GM12892 (cell line): ENCODE measurements around the gene ITGB8.

Experiments
- DNase-seq: peaks from one replicate; pipeline ENCODE4 v3.0.0; 2011; ENCODE audit not compliant: insufficient read length
- FAIRE-seq: peaks from 2 replicates; lab custom pipeline; 2011; peaks lifted over from hg19 to GRCh38; lab: Jason Lieb, UNC
- POLR2A ChIP-seq: IDR thresholded peaks from 2 replicates; pipeline ENCODE4 v1.6.1; 2011; ENCODE audit warnings: low read depth, low read length, control low read depth
- POLR2AphosphoS5 ChIP-seq: IDR thresholded peaks from 2 replicates; pipeline ENCODE4 v1.6.1; 2011; ENCODE audit warnings: low read depth, low read length, control low read depth
- TAF1 ChIP-seq: IDR thresholded peaks from 2 replicates; pipeline ENCODE4 v1.6.1; 2011; ENCODE audit warnings: low read depth, mild to moderate bottlenecking, control low read depth, low read length, borderline replicate concordance

Gene ITGB8

DNA sequence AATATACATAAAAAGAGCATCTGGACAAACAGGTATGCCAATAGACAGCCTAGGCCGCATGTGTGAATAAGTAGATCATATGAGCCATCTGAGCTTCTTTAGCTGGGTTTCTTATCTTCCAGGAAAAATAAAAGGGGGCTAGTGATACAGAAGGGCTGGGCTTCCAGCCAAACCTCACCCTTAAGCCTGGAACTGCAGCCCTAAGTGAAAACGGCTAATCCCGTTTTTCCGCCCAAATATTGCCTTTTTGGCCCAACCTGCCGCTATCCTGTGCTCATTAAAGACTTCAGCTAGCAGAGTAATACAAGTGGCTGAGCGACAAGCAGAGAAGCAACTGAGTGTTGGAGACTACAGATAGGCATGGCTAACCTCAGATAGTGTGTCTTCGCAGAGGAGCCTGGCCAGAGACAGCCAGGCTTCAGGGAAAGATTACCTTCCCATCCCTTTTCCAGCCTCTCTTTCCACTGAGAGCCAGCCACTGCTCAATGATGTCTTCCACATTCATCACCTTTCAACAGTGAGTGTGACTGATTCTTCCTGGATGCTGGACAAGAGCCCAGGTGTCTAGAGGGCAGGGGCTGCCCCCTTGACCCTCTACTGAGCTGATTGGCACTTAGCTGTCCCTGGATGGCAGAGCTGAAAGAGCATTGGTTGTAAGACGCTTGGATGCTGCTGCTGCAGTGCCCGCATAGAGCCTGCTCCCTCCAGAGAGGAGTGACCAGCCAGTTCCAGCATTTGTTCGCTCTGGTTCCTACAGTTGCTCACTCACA lies 108.9 kb downstream of the ITGB8 start:
- no peak for TF ChIP-seq TAF1
- no peak for TF ChIP-seq POLR2AphosphoS5
- no peak for TF ChIP-seq POLR2A
- no peak for FAIRE-seq

DNA sequence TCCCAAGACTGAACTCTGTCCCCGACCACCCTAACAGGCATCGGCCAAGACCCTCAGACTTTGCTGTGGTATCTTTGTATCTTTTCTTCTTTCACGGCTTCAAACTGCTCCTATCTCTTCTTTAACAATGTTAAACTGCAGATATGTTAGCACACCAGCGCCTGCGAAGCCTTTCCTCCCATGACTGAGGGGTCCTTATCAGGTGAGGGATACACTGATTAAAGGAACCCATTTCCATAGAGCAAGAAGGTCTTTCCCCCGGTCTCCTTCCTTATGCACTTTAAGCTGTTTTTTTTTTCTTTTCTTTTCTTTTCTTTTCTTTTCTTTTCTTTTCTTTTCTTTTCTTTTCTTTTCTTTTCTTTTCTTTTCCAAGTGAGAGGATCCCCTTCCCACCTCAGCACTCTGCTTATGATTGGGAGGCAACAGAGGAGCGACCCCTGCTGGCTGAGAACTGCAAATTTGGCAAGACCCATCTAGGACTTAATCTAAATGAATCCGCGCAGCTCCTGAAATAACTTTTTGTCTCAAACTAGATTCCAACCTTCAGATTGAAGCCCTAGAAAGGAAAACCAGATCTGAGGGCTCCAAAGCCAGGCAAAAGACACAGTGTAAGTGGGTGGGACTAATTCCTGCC lies 109.9 kb downstream of the ITGB8 start:
- DNase-seq, result no peak
- FAIRE-seq, result no peak
- TF ChIP-seq POLR2AphosphoS5 (no peak), POLR2A (no peak), TAF1 (no peak)

More for the DNA sequence above, 108.9 kb downstream of the ITGB8 start:
- no peak for DNase-seq

DNA sequence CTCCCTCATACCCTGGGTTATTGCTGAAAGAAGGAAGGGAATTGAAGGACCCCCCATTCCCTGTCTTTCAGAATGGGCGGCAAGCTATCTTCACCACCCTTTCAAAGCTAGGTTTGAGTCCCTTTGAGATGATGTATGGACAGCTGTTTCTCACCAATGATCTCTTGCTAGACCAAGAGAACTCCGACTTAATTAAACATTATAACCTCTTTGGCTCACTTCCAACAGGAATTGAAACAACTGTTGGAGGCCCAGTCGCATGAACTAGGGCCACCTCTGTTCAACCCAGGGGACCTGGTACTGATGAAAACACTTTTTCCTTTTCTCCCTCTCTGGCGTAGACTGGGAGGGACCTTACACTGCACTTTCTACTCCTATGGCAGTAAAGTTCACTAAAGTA lies 110.6 kb downstream of the ITGB8 start:
- FAIRE-seq (peak; percentile 65), DNase-seq (no peak)
- no peak for TF ChIP-seq TAF1
- TF ChIP-seq POLR2A, result no peak
- TF ChIP-seq POLR2AphosphoS5, result no peak

GRCh38 chr7:20441991-20442441 lies 111.3 kb downstream of the ITGB8 start:
- FAIRE-seq (no peak), DNase-seq (no peak)
- TF ChIP-seq POLR2AphosphoS5 (no peak), POLR2A (no peak), TAF1 (no peak)

GRCh38 chr7:20442951-20443350 lies 112.3 kb downstream of the ITGB8 start:
- FAIRE-seq (no peak), DNase-seq (no peak)
- TF ChIP-seq POLR2AphosphoS5 (no peak), TAF1 (no peak), POLR2A (no peak)

DNA sequence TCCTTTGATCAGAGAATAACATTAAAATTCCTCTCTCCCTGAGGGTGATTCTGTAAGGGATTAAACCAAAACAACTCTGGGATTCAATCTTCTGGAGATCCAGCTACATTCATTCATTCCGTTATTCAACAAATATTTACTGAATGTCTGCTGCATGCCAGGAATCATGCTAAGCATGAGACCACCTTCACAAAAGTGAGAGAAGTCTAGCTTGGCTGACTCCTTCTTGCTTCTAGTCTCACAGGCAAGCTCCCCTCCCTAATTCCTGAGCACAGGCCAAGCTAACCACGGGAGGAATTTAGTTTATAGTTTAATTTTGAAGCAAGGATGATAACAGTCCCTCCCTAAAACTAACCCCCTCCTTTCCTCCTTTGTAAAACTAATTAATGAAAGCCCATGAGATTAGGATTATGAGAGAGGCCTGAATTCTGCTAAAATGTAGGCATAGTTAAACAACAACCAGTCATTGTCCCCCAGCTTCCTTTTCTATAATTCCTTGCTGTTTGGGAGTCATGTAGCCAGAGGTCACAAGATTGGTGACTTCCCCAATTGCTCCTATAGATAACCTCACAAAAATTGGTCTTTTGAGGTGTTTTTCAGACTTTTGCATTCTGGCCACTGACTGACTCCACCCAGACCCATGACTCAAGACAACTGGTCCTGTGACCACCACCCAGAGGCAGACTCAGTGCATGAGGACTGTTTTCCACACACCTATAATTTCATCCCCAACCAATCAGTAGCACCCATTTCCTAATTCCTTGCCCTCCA lies 113.5 kb downstream of the ITGB8 start:
- FAIRE-seq (no peak), DNase-seq (no peak)

DNA sequence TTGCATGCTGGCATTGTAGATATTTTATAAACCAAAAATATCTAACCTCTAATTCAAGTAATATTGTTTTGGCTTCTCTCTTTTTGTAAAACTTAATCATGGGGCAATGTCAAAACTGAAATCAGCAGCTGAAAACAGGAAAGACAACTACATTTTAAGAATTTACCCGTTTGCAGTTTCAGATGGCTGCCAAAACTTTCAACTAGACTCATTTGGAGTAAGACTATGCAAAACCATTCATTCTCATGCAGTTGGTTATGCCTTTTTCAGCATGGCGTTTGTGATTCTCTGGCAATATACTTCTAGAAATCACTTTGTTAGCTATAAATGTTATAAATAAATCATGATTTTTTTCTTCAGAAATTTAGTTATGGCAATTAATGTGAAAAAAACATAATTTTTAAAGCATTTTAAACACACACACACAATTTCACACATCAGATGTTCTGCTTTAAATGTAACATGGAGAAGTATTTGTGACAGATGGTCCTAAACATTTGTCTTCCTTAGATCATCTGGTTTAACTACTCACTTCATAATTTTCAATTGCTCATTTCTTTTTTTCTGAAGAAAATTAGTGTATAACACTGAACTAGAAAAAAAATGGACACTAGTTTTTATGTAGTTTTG lies 116.4 kb downstream of the ITGB8 start:
- peak; percentile 50 for FAIRE-seq
- no peak for DNase-seq

More for the DNA sequence above, 113.5 kb downstream of the ITGB8 start:
- TF ChIP-seq POLR2A, result no peak
- no peak for TF ChIP-seq POLR2AphosphoS5
- no peak for TF ChIP-seq TAF1

GRCh38 chr7:20449176-20449575 lies 118.5 kb downstream of the ITGB8 start:
- DNase-seq, result no peak
- no peak for FAIRE-seq
- no peak for TF ChIP-seq POLR2AphosphoS5
- TF ChIP-seq TAF1, result no peak
- no peak for TF ChIP-seq POLR2A

More for the DNA sequence above, 116.4 kb downstream of the ITGB8 start:
- TF ChIP-seq TAF1 (no peak), POLR2A (no peak), POLR2AphosphoS5 (no peak)

DNA sequence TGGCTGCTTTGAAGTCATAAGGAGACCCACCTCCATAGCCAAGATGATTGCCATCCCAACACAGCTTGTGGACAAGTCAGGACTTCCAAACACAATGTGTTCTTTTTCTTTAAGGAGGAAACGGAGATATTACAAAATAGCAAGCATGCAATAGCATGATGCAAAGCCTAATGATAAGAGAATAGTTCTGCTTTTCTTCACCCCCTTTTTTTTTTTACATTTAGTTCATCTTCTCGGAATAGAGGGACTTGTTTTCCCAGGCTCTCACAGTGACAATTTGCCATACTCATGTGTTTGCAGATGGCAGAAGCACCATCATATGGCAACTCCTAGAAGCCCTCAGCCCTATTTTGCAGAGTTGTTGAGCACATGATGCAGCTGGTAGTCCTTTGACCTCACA lies 119.8 kb downstream of the ITGB8 start:
- no peak for DNase-seq
- no peak for TF ChIP-seq POLR2A
- TF ChIP-seq POLR2AphosphoS5, result no peak
- TF ChIP-seq TAF1, result no peak
- FAIRE-seq, result no peak

DNA sequence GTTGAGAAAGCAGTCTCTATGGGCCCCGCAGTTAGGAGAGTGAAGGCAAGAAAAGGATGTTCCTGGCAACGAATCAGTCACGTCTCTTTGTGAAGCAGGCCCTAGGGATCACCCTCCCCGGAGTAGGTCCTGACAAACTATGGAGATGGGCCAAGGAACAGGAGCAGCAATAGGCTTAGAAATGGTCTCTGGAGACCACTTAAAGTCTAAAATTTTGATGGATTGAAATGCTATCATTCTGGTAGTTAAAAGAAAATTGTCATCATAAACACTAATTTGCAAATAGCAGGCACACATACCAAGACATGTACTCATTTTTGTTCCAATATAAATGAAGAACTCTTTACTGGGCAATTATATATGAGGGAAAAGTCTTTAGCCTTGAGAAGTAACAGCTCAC lies 123.5 kb downstream of the ITGB8 start:
- TF ChIP-seq POLR2A (no peak), POLR2AphosphoS5 (no peak), TAF1 (no peak)
- DNase-seq (no peak), FAIRE-seq (no peak)

- FAIRE-seq (no peak), DNase-seq (no peak)
- TF ChIP-seq TAF1, result no peak
- TF ChIP-seq POLR2A, result no peak
- no peak for TF ChIP-seq POLR2AphosphoS5
Observed at GRCh38 chr7:20456701-20457100, 126.0 kb downstream of the ITGB8 start.
